Ishikawa (cell line): Measurements from ENCODE around the gene SMPD3.

Experiments used
- CEBPB ChIP-seq: IDR thresholded peaks from 2 replicates; pipeline ENCODE4 v1.6.1; 2012
- CREB1 ChIP-seq: IDR thresholded peaks from 2 replicates; pipeline ENCODE4 v1.6.1; 2012; ENCODE audit warnings: low read depth
- EGR1 ChIP-seq: IDR thresholded peaks from 2 replicates; pipeline ENCODE4 v1.6.1; 2012
- EP300 ChIP-seq: IDR thresholded peaks from 2 replicates; pipeline ENCODE4 v1.6.1; 2012; ENCODE audit warnings: borderline replicate concordance
- FOXM1 ChIP-seq: IDR thresholded peaks from 2 replicates; pipeline ENCODE4 v1.6.1; 2012; ENCODE audit warnings: low read depth, borderline replicate concordance
- MAX ChIP-seq: IDR thresholded peaks from 2 replicates; pipeline ENCODE4 v1.6.1; 2012
- NFIC ChIP-seq: IDR thresholded peaks from 2 replicates; pipeline ENCODE4 v1.6.1; 2012
- RAD21 ChIP-seq: IDR thresholded peaks from 2 replicates; pipeline ENCODE4 v1.6.1; 2012; ENCODE audit warnings: low read depth
- REST ChIP-seq: IDR thresholded peaks from 2 replicates; pipeline ENCODE4 v1.6.1; 2012; ENCODE audit warnings: low read depth, mild to moderate bottlenecking
- TAF1 ChIP-seq: IDR thresholded peaks from 2 replicates; pipeline ENCODE4 v1.6.1; 2012; ENCODE audit warnings: low read depth, mild to moderate bottlenecking
- TCF12 ChIP-seq: IDR thresholded peaks from 2 replicates; pipeline ENCODE4 v1.6.1; 2012; ENCODE audit warnings: low read depth
- TEAD4 ChIP-seq: IDR thresholded peaks from 2 replicates; pipeline ENCODE4 v1.6.1; 2012
- USF1 ChIP-seq: IDR thresholded peaks from 2 replicates; pipeline ENCODE4 v1.6.1; 2012
- YY1 ChIP-seq: IDR thresholded peaks from 2 replicates; pipeline ENCODE4 v1.6.1; 2012; ENCODE audit warnings: low read depth
- ZBTB7A ChIP-seq: IDR thresholded peaks from 2 replicates; pipeline ENCODE4 v1.6.1; 2012; ENCODE audit warnings: low read depth

The SMPD3 gene

GRCh38 chr16:68429076-68429854 is 19.0 kb downstream of the SMPD3 start:
- TF ChIP-seq USF1 (no peak), EGR1 (no peak), YY1 (no peak), CEBPB (no peak), MAX (no peak), NFIC (no peak), TEAD4 (no peak), FOXM1 (no peak), EP300 (no peak), REST (no peak), RAD21 (no peak), TCF12 (no peak), ZBTB7A (no peak), TAF1 (no peak), CREB1 (no peak)

GRCh38 chr16:68427649-68428303 is 20.5 kb downstream of the SMPD3 start:
- TF ChIP-seq RAD21 (no peak), TCF12 (no peak), REST (no peak), NFIC (no peak)

GRCh38 chr16:68426347-68426652 is 22.0 kb downstream of the SMPD3 start:
- TF ChIP-seq EGR1 (no peak), USF1 (no peak), RAD21 (no peak), TEAD4 (no peak), CREB1 (no peak), NFIC (no peak), CEBPB (no peak), TAF1 (no peak), EP300 (no peak), ZBTB7A (no peak), FOXM1 (no peak), REST (no peak), MAX (no peak)

GRCh38 chr16:68425498-68426346 is 22.6 kb downstream of the SMPD3 start:
- TF ChIP-seq MAX = no peak
- no peak for TF ChIP-seq TEAD4
- no peak for TF ChIP-seq EP300
- no peak for TF ChIP-seq FOXM1
- TF ChIP-seq YY1 = no peak
